A549 (cell line): ENCODE measurements around the gene IST1. TPM values are rescaled to one million over a fixed set of nuclear protein-coding genes. Genes with fewer than 3 reads are reported as not detected.

Experiments used
- ATAC-seq, 2 experiments: fragments of 200-7000 bp in 1 of 2; fragments of >200 bp in 1 of 2; cut with Nextera tagmentation in 1 of 2; cut with Tn5 transposase in 1 of 2; 3 replicates each; pipeline versions ENCODE4 v1.8.0 to v1.9.1; 2018 to 2020; ENCODE audit warnings: mild to moderate bottlenecking in 1 of 2, moderate library complexity in 1 of 2
- CTCF ChIA-PET: fragments of 300-600 bp; sonication (Branson Sonifier 250); formaldehyde crosslinking; extraction: SDS; loops from one replicate; lab custom pipeline; 2021; ENCODE audit warnings: antibody characterized with exemption, inconsistent platforms; lab: Yijun Ruan, JAX
- POLR2A ChIA-PET: fragments of 350-600 bp; formaldehyde crosslinking; extraction: SDS; loops from one replicate; lab custom pipeline; 2021; ENCODE audit warnings: antibody characterized with exemption, inconsistent platforms; lab: Yijun Ruan, JAX
- DNase-seq, 2 experiments: peaks; one replicate each; pipeline versions ENCODE4 v3.0.0 to v3.0.0-alpha.2; 2011 to 2016; ENCODE audit warnings: low read depth in 1 of 2, low spot score in 1 of 2
- FAIRE-seq: peaks from 2 replicates; lab custom pipeline; 2011; peaks lifted over from hg19 to GRCh38; lab: Jason Lieb, UNC
- H3K27ac ChIP-seq, 2 experiments: fragments of >200 bp; sonication (Bioruptor Twin); formaldehyde crosslinking; 3 replicates each; pipeline ENCODE4 v1.5.1; 2016 to 2017
- H3K4me1 ChIP-seq: fragments of >200 bp; sonication (Bioruptor Twin); formaldehyde crosslinking; 3 replicates; pipeline ENCODE4 v1.6.1; 2016
- H3K4me2 ChIP-seq: fragments of >200 bp; sonication (Bioruptor Twin); formaldehyde crosslinking; 3 replicates; pipeline ENCODE4 v1.6.1; 2016
- H3K4me3 ChIP-seq: fragments of >200 bp; sonication (Bioruptor Twin); formaldehyde crosslinking; 3 replicates; pipeline ENCODE4 v1.5.1; 2016
- H3K9me3 ChIP-seq: fragments of >200 bp; sonication (Bioruptor Twin); formaldehyde crosslinking; 3 replicates; pipeline ENCODE4 v1.6.1; 2016
- ATOH8 ChIP-seq: fragments of 250-450 bp; sonication (Bioruptor Pico); IDR thresholded peaks from 2 replicates; pipeline ENCODE4 v1.5.0; 2020; ENCODE audit warnings: low read depth, mild to moderate bottlenecking, moderate library complexity
- BHLHE40 ChIP-seq: IDR thresholded peaks from 2 replicates; pipeline ENCODE4 v1.6.1; 2012; ENCODE audit warnings: low read depth, low read length, inconsistent platforms
- CBX8 ChIP-seq: fragments of 200-600 bp; sonication (generic); IDR thresholded peaks from 2 replicates; pipeline ENCODE4 v1.6.1; 2016
- CEBPB ChIP-seq, 2 experiments: fragments of >200 bp in 1 of 2; sonication (Bioruptor Twin) in 1 of 2; formaldehyde crosslinking in 1 of 2; IDR thresholded peaks; 2 replicates each; pipeline ENCODE4 v1.6.1; 2012 to 2016
- E2F6 ChIP-seq: IDR thresholded peaks from 2 replicates; pipeline ENCODE4 v1.6.1; 2012; ENCODE audit warnings: low read depth, borderline replicate concordance
- ELK1 ChIP-seq: fragments of 150-350 bp; IDR thresholded peaks from 2 replicates; pipeline ENCODE4 v1.6.1; 2014; ENCODE audit warnings: low read depth, mild to moderate bottlenecking, low read length
- EP300 ChIP-seq, 2 experiments: fragments of >200 bp; sonication (Bioruptor Twin); formaldehyde crosslinking; IDR thresholded peaks; 2 replicates in 1 of 2; 3 replicates in 1 of 2; pipeline ENCODE4 v1.6.1; 2016 to 2017
- HEYL ChIP-seq: fragments of 250-450 bp; sonication (Bioruptor Pico); IDR thresholded peaks from 2 replicates; pipeline ENCODE4 v1.8.0; 2021; ENCODE audit warnings: mild to moderate bottlenecking, moderate library complexity
- HMGXB4 ChIP-seq: fragments of 250-450 bp; sonication (Bioruptor Pico); IDR thresholded peaks from 2 replicates; pipeline ENCODE4 v1.5.0; 2021; ENCODE audit warnings: mild to moderate bottlenecking, moderate library complexity, borderline replicate concordance
- HOXB5 ChIP-seq: fragments of 250-450 bp; sonication (Bioruptor Pico); IDR thresholded peaks from 2 replicates; pipeline ENCODE4 v1.5.0; 2020; ENCODE audit warnings: mild to moderate bottlenecking, moderate library complexity
- JUN ChIP-seq, 2 experiments: fragments of >200 bp; sonication (Bioruptor Twin); formaldehyde crosslinking; IDR thresholded peaks; 2 replicates in 1 of 2; 3 replicates in 1 of 2; pipeline ENCODE4 v1.6.1; 2016 to 2017
- MAX ChIP-seq: IDR thresholded peaks from 2 replicates; pipeline ENCODE4 v1.6.1; 2012
- NFE2L2 ChIP-seq: fragments of 150-350 bp; conservative IDR thresholded peaks from 2 replicates; pipeline ENCODE4 v1.6.1; 2014; ENCODE audit warnings: low read length
- NPAS2 ChIP-seq: fragments of 250-450 bp; sonication (Bioruptor Pico); IDR thresholded peaks from 2 replicates; pipeline ENCODE4 v1.8.0; 2022; ENCODE audit warnings: mild to moderate bottlenecking, moderate library complexity, borderline replicate concordance
- PBX3 ChIP-seq: IDR thresholded peaks from 2 replicates; pipeline ENCODE4 v1.6.1; 2012
- PHF8 ChIP-seq: fragments of 200-600 bp; sonication (generic); IDR thresholded peaks from 2 replicates; pipeline ENCODE4 v1.6.1; 2016; ENCODE audit warnings: low read depth, mild to moderate bottlenecking, antibody characterized with exemption, moderate library complexity, borderline replicate concordance
- POLR2AphosphoS2 ChIP-seq: conservative IDR thresholded peaks from 2 replicates; pipeline ENCODE4 v1.6.1; 2012; ENCODE audit warnings: low read length, improper control_type of control experiment, inconsistent platforms
- RFX5 ChIP-seq: fragments of 450-650 bp; IDR thresholded peaks from 2 replicates; pipeline ENCODE4 v1.7.1; 2014; ENCODE audit warnings: antibody characterized with exemption, mild to moderate bottlenecking, moderate library complexity
- SREBF2 ChIP-seq: fragments of 450-650 bp; IDR thresholded peaks from 2 replicates; pipeline ENCODE4 v1.6.1; 2014; ENCODE audit warnings: mild to moderate bottlenecking, moderate library complexity
- ZNF302 ChIP-seq: fragments of 250-450 bp; sonication (Bioruptor Pico); IDR thresholded peaks from 2 replicates; pipeline ENCODE4 v1.9.0; 2021; ENCODE audit warnings: inconsistent platforms, mild to moderate bottlenecking, moderate library complexity
- ZSCAN20 ChIP-seq: fragments of 250-450 bp; sonication (Bioruptor Pico); IDR thresholded peaks from 2 replicates; pipeline ENCODE4 v1.8.0; 2022; ENCODE audit warnings: mild to moderate bottlenecking, moderate library complexity
- WGBS: methylation state at CpG from one replicate; pipeline ENCODE4 v1.1.6; 2017; ENCODE audit errors: missing lambda C conversion rate; 5-methylcytosine and 5-hydroxymethylcytosine counted together
- polyA plus RNA-seq, 4 experiments: library from polyadenylated mRNA; depleted of rRNA in 3 of 4; stranded (reverse); fragments of >200 nt; fragmentation: RNase III in 1 of 4; extraction: RNeasy Plus Mini Kit Qiagen cat#74134 plus additional on column Dnase treatment in 1 of 4; gene quantifications; 2 replicates in 3 of 4; 3 replicates in 1 of 4; pipeline ENCODE4 v1.2.3, GENCODE V29; 2011 to 2017

The IST1 gene
- polyA plus RNA-seq, 2 of the 4 experiments (the other 2 are of a cell fraction), result 178 to 290 TPM

GRCh38 chr16:71919035-71919434 is 23.7 kb downstream of the IST1 start:
- no peak for DNase-seq
- 83% methylated on average over 3 of the region's 3 CpGs for WGBS
- Histone ChIP-seq H3K27ac (no peak overlapping the region), H3K4me2 (no peak overlapping the region), H3K4me3 (no peak overlapping the region), H3K9me3 (peaks cover 6% of the 10 kb centered on the region; the same call in 1 of the 3 replicates), H3K4me1 (no peaks in the 10 kb centered on the region)
- ATAC-seq, result no peak
- ChIA-PET CTCF (interaction anchor here (1.0 to 2.3 kb wide), 2 partner anchors 10 to 36 kb away, joined by 3 to 9 read pairs; no protein-coding TSS in a partner anchor), POLR2A (interaction anchor here (0.6 kb wide), 1 partner anchor 110 kb away, joined by 3 read pairs; no protein-coding TSS in a partner anchor)
- FAIRE-seq, result no peak
- TF ChIP-seq NPAS2 (no peak), HMGXB4 (CRISPR knock-in tag) (no peak)

- no peak overlapping the region for H3K4me3 ChIP-seq
- TF ChIP-seq NFE2L2, result no peak
- TF ChIP-seq NPAS2, result no peak
- TF ChIP-seq CEBPB (IDR thresholded peaks at IDR 0.05), result no peak
- no peak for TF ChIP-seq RFX5
- TF ChIP-seq CBX8, result no peak
- no peak for TF ChIP-seq ZSCAN20 (CRISPR knock-in tag)
- TF ChIP-seq E2F6, result no peak
- no peak for TF ChIP-seq HOXB5 (CRISPR knock-in tag)
- no peak for TF ChIP-seq JUN (IDR thresholded peaks at IDR 0.05)
- TF ChIP-seq PBX3, result no peak
- TF ChIP-seq, all 56 proteins: peak for 0
- Histone ChIP-seq H3K9me3 (peaks cover 6% of the 10 kb centered on the region; the same call in 1 of the 3 replicates), H3K4me2 (no peak overlapping the region), H3K27ac (no peak overlapping the region), H3K4me1 (no peaks in the 10 kb centered on the region)
- ChIA-PET POLR2A (no interaction called here), CTCF (interaction anchor here (0.7 to 2.3 kb wide), 4 partner anchors 9 to 38 kb away, joined by 3 to 9 read pairs (median 5); no protein-coding TSS in a partner anchor)
- DNase-seq (no peak), ATAC-seq (no peak), FAIRE-seq (no peak)
- 93% methylated on average over 2 of the region's 2 CpGs for WGBS
These were observed 25.3 kb downstream of the IST1 start for GRCh38 chr16:71920658-71921057.

- no peak for DNase-seq
- FAIRE-seq, result no peak
- ChIA-PET POLR2A (interaction anchor here (0.5 kb wide), 1 partner anchor 198 kb away, joined by 4 read pairs; no protein-coding TSS in a partner anchor), CTCF (no interaction called here)
- Histone ChIP-seq H3K4me1 (peaks cover 8% of the 10 kb centered on the region; the same call in 1 of the 3 replicates), H3K27ac (no peak overlapping the region), H3K4me2 (no peak overlapping the region), H3K9me3 (peaks cover 6% of the 10 kb centered on the region; the same call in 1 of the 3 replicates), H3K4me3 (no peak overlapping the region)
- WGBS, result 93% methylated on average over 10 of the region's 10 CpGs
- no peak for ATAC-seq
- no peak for TF ChIP-seq POLR2AphosphoS2
- TF ChIP-seq PHF8, result no peak
- no peak for TF ChIP-seq ZNF302 (CRISPR knock-in tag)
- TF ChIP-seq EP300 (IDR thresholded peaks at IDR 0.05), result no peak
These were observed 28.8 kb downstream of the IST1 start for GRCh38 chr16:71923941-71924690.

- 100% methylated on average over 1 of the region's 2 CpGs for WGBS
- H3K9me3 ChIP-seq, result peaks cover 1% of the 10 kb centered on the region; the same call in 1 of the 3 replicates
- FAIRE-seq (no peak), ATAC-seq (no peak), DNase-seq (no peak)
- ChIA-PET CTCF (interaction anchor here (1.4 kb wide), 1 partner anchor 37 kb away, joined by 3 read pairs; no protein-coding TSS in a partner anchor), POLR2A (no interaction called here)
- H3K4me2 ChIP-seq, result no peak overlapping the region
- no peak overlapping the region for H3K4me3 ChIP-seq
- peaks cover 8% of the 10 kb centered on the region; the same call in 1 of the 3 replicates for H3K4me1 ChIP-seq
- H3K27ac ChIP-seq, result no peak overlapping the region
- TF ChIP-seq HEYL (CRISPR knock-in tag) (no peak), HMGXB4 (CRISPR knock-in tag) (no peak), MAX (no peak), RFX5 (no peak), ATOH8 (CRISPR knock-in tag) (no peak), ELK1 (no peak), BHLHE40 (no peak), SREBF2 (no peak)
These were observed 29.4 kb downstream of the IST1 start for GRCh38 chr16:71924710-71925109.
